ENCODE data around the gene USP36.
"Not testable (repeated sequence)": the region's sequence is repeated elsewhere in the genome, so short reads cannot be mapped to it uniquely, and the experiment has no call there.

USP36 gene

GRCh38 chr17:78879635-78880186 lies 39.1 kb upstream of the USP36 start:
- peaks cover 3% of the 10 kb centered on the region for H3K36me3 ChIP-seq (ENCODE audit: control insufficient read depth, insufficient read depth, low read length)
- no peaks in the 10 kb centered on the region for H3K9me3 ChIP-seq (ENCODE audit: control insufficient read depth, insufficient read depth, low read length)
- H3K4me1 ChIP-seq (ENCODE audit: control insufficient read depth, insufficient read depth, low read length) = peaks cover 4% of the 10 kb centered on the region
- no peak overlapping the region for H3K4me3 ChIP-seq (ENCODE audit: low read depth, low read length)
- no peaks in the 10 kb centered on the region for H3K27me3 ChIP-seq (ENCODE audit: control insufficient read depth, insufficient read depth, low read length)
- H3K9ac ChIP-seq (ENCODE audit: low read depth, low read length) = no peak overlapping the region

- Histone ChIP-seq H3K4me1 (ENCODE audit: control insufficient read depth, insufficient read depth, low read length) (peaks cover 3% of the 10 kb centered on the region), H3K9me3 (ENCODE audit: control insufficient read depth, insufficient read depth, low read length) (no peaks in the 10 kb centered on the region), H3K27me3 (ENCODE audit: control insufficient read depth, insufficient read depth, low read length) (no peaks in the 10 kb centered on the region), H3K36me3 (ENCODE audit: control insufficient read depth, insufficient read depth, low read length) (peaks cover 3% of the 10 kb centered on the region), H3K9ac (ENCODE audit: low read depth, low read length) (no peak overlapping the region), H3K4me3 (ENCODE audit: low read depth, low read length) (no peak overlapping the region)
These were observed 38.4 kb upstream of the USP36 start for GRCh38 chr17:78878871-78879527.

- H3K27me3 ChIP-seq (ENCODE audit: control insufficient read depth, insufficient read depth, low read length) = no peaks in the 10 kb centered on the region
- no peaks in the 10 kb centered on the region for H3K4me1 ChIP-seq (ENCODE audit: control insufficient read depth, insufficient read depth, low read length)
- no peaks in the 10 kb centered on the region for H3K9me3 ChIP-seq (ENCODE audit: control insufficient read depth, insufficient read depth, low read length)
- peaks cover 3% of the 10 kb centered on the region for H3K36me3 ChIP-seq (ENCODE audit: control insufficient read depth, insufficient read depth, low read length)
- H3K9ac ChIP-seq (ENCODE audit: low read depth, low read length) = no peak overlapping the region
- no peak overlapping the region for H3K4me3 ChIP-seq (ENCODE audit: low read depth, low read length)
These were observed 37.6 kb upstream of the USP36 start for GRCh38 chr17:78878261-78878660.

- H3K27me3 ChIP-seq (ENCODE audit: control insufficient read depth, insufficient read depth, low read length); H3K36me3 ChIP-seq (ENCODE audit: control insufficient read depth, insufficient read depth, low read length); H3K9ac ChIP-seq (ENCODE audit: low read depth, low read length); H3K4me1 ChIP-seq (ENCODE audit: control insufficient read depth, insufficient read depth, low read length); H3K4me3 ChIP-seq (ENCODE audit: low read depth, low read length); H3K9me3 ChIP-seq (ENCODE audit: control insufficient read depth, insufficient read depth, low read length): not testable (repeated sequence)
These were observed 36.4 kb upstream of the USP36 start for GRCh38 chr17:78876954-78877517.

GRCh38 chr17:78876094-78876597 lies 35.5 kb upstream of the USP36 start:
- no peaks in the 10 kb centered on the region for H3K4me1 ChIP-seq (ENCODE audit: control insufficient read depth, insufficient read depth, low read length)
- no peak overlapping the region for H3K4me3 ChIP-seq (ENCODE audit: low read depth, low read length)
- peaks cover 3% of the 10 kb centered on the region for H3K36me3 ChIP-seq (ENCODE audit: control insufficient read depth, insufficient read depth, low read length)
- no peaks in the 10 kb centered on the region for H3K27me3 ChIP-seq (ENCODE audit: control insufficient read depth, insufficient read depth, low read length)
- H3K9me3 ChIP-seq (ENCODE audit: control insufficient read depth, insufficient read depth, low read length) = no peaks in the 10 kb centered on the region
- no peak overlapping the region for H3K9ac ChIP-seq (ENCODE audit: low read depth, low read length)

GRCh38 chr17:78875363-78876093 lies 34.9 kb upstream of the USP36 start:
- Histone ChIP-seq H3K36me3 (ENCODE audit: control insufficient read depth, insufficient read depth, low read length) (peaks cover 7% of the 10 kb centered on the region), H3K9me3 (ENCODE audit: control insufficient read depth, insufficient read depth, low read length) (no peaks in the 10 kb centered on the region), H3K9ac (ENCODE audit: low read depth, low read length) (no peak overlapping the region), H3K27me3 (ENCODE audit: control insufficient read depth, insufficient read depth, low read length) (no peaks in the 10 kb centered on the region), H3K4me3 (ENCODE audit: low read depth, low read length) (no peak overlapping the region), H3K4me1 (ENCODE audit: control insufficient read depth, insufficient read depth, low read length) (no peaks in the 10 kb centered on the region)

GRCh38 chr17:78873519-78874340 lies 33.1 kb upstream of the USP36 start:
- Histone ChIP-seq H3K4me1 (ENCODE audit: control insufficient read depth, insufficient read depth, low read length) (no peaks in the 10 kb centered on the region), H3K27me3 (ENCODE audit: control insufficient read depth, insufficient read depth, low read length) (no peaks in the 10 kb centered on the region), H3K4me3 (ENCODE audit: low read depth, low read length) (no peak overlapping the region), H3K36me3 (ENCODE audit: control insufficient read depth, insufficient read depth, low read length) (peaks cover 4% of the 10 kb centered on the region), H3K9ac (ENCODE audit: low read depth, low read length) (no peak overlapping the region), H3K9me3 (ENCODE audit: control insufficient read depth, insufficient read depth, low read length) (no peaks in the 10 kb centered on the region)

- no peak overlapping the region for H3K9ac ChIP-seq (ENCODE audit: low read depth, low read length)
These were observed 31.9 kb upstream of the USP36 start for GRCh38 chr17:78872486-78872885.

GRCh38 chr17:78870621-78871020 lies 30.0 kb upstream of the USP36 start:
- no peak overlapping the region for H3K9ac ChIP-seq (ENCODE audit: low read depth, low read length)
- H3K4me1 ChIP-seq (ENCODE audit: control insufficient read depth, insufficient read depth, low read length) = no peaks in the 10 kb centered on the region
- peaks cover 4% of the 10 kb centered on the region for H3K36me3 ChIP-seq (ENCODE audit: control insufficient read depth, insufficient read depth, low read length)
- no peaks in the 10 kb centered on the region for H3K27me3 ChIP-seq (ENCODE audit: control insufficient read depth, insufficient read depth, low read length)
- H3K4me3 ChIP-seq (ENCODE audit: low read depth, low read length) = no peak overlapping the region
- H3K9me3 ChIP-seq (ENCODE audit: control insufficient read depth, insufficient read depth, low read length) = no peaks in the 10 kb centered on the region

More at GRCh38 chr17:78872486-78872885, 31.9 kb upstream of the USP36 start:
- H3K27me3 ChIP-seq (ENCODE audit: control insufficient read depth, insufficient read depth, low read length) = no peaks in the 10 kb centered on the region
- no peak overlapping the region for H3K4me3 ChIP-seq (ENCODE audit: low read depth, low read length)
- H3K9me3 ChIP-seq (ENCODE audit: control insufficient read depth, insufficient read depth, low read length) = no peaks in the 10 kb centered on the region
- no peaks in the 10 kb centered on the region for H3K4me1 ChIP-seq (ENCODE audit: control insufficient read depth, insufficient read depth, low read length)
- peaks cover 4% of the 10 kb centered on the region for H3K36me3 ChIP-seq (ENCODE audit: control insufficient read depth, insufficient read depth, low read length)

- peaks cover 4% of the 10 kb centered on the region for H3K36me3 ChIP-seq (ENCODE audit: control insufficient read depth, insufficient read depth, low read length)
- no peak overlapping the region for H3K9ac ChIP-seq (ENCODE audit: low read depth, low read length)
- no peaks in the 10 kb centered on the region for H3K4me1 ChIP-seq (ENCODE audit: control insufficient read depth, insufficient read depth, low read length)
These were observed 27.8 kb upstream of the USP36 start for GRCh38 chr17:78868391-78868790.

GRCh38 chr17:78867046-78867445 lies 26.4 kb upstream of the USP36 start:
- H3K9ac ChIP-seq (ENCODE audit: low read depth, low read length); H3K9me3 ChIP-seq (ENCODE audit: control insufficient read depth, insufficient read depth, low read length): not testable (repeated sequence)

More at GRCh38 chr17:78868391-78868790, 27.8 kb upstream of the USP36 start:
- Histone ChIP-seq H3K27me3 (ENCODE audit: control insufficient read depth, insufficient read depth, low read length) (no peaks in the 10 kb centered on the region), H3K9me3 (ENCODE audit: control insufficient read depth, insufficient read depth, low read length) (no peaks in the 10 kb centered on the region), H3K4me3 (ENCODE audit: low read depth, low read length) (no peak overlapping the region)

More at GRCh38 chr17:78867046-78867445, 26.4 kb upstream of the USP36 start:
- not testable (repeated sequence) for H3K36me3 ChIP-seq (ENCODE audit: control insufficient read depth, insufficient read depth, low read length); H3K4me3 ChIP-seq (ENCODE audit: low read depth, low read length); H3K27me3 ChIP-seq (ENCODE audit: control insufficient read depth, insufficient read depth, low read length); H3K4me1 ChIP-seq (ENCODE audit: control insufficient read depth, insufficient read depth, low read length)
